B cell (primary cell): ENCODE data around the gene ARHGAP30.

ENCODE experiments used
- CTCF ChIP-seq: fragments of 200-600 bp; IDR thresholded peaks from one replicate; pipeline ENCODE4 v1.8.0; 2022; ENCODE audit warnings: antibody characterized with exemption, mild to moderate bottlenecking
- EZH2 ChIP-seq: IDR thresholded peaks from 2 replicates; pipeline ENCODE4 v1.6.1; 2012; ENCODE audit warnings: borderline replicate concordance, low read depth, mild to moderate bottlenecking, moderate library complexity, low read length; ENCODE audit not compliant: insufficient read depth, poor library complexity, severe bottlenecking

- TF ChIP-seq CTCF (no peak), EZH2 (no peak)
These were observed 41.8 kb upstream of the ARHGAP30 start for GRCh38 chr1:161111527-161111926.
